ENCODE measurements around the gene MYO10.

- TF ChIP-seq CTCF (IDR thresholded peaks at IDR 0.05) (no peak), POLR2A (IDR thresholded peaks at IDR 0.05) (no peak)
These were observed 13.7 kb downstream of the MYO10 start for GRCh38 chr5:16922430-16922829.
